Liver (tissue), 3 donors: Measurements from ENCODE around the gene C17orf78.

Experiments
- ATF3 ChIP-seq: IDR thresholded peaks from 2 replicates; pipeline ENCODE4 v1.6.1; 2016; ENCODE audit warnings: antibody characterized with exemption
- CTCF ChIP-seq: fragments of 150-350 bp; IDR thresholded peaks from 2 replicates; pipeline ENCODE4 v1.5.1; 2017; ENCODE audit warnings: improper control_type of control experiment, low read depth, low read length; ENCODE audit not compliant: missing input control
- EGR1 ChIP-seq, 2 donors: IDR thresholded peaks; 2 replicates each; pipeline ENCODE4 v1.6.1; 2016 to 2018; ENCODE audit warnings: antibody characterized with exemption in 2 of 2, low read depth in 2 of 2
- GABPA ChIP-seq, 2 donors: IDR thresholded peaks in 1 of 2; conservative IDR thresholded peaks in 1 of 2; 2 replicates each; pipeline ENCODE4 v1.6.1; 2016; ENCODE audit warnings: antibody characterized with exemption in 2 of 2, mild to moderate bottlenecking in 1 of 2, moderate library complexity in 1 of 2
- HNF4A ChIP-seq, 2 donors: conservative IDR thresholded peaks; 2 replicates each; pipeline ENCODE4 v1.6.1; 2016; ENCODE audit warnings: antibody characterized with exemption in 2 of 2, mild to moderate bottlenecking in 2 of 2
- HNF4G ChIP-seq: IDR thresholded peaks from 2 replicates; pipeline ENCODE4 v1.6.1; 2016; ENCODE audit warnings: antibody characterized with exemption
- JUND ChIP-seq, 2 donors: IDR thresholded peaks; 2 replicates each; pipeline ENCODE4 v1.6.1; 2016; ENCODE audit warnings: antibody characterized with exemption in 2 of 2
- MAX ChIP-seq: IDR thresholded peaks from 2 replicates; pipeline ENCODE4 v1.6.1; 2016; ENCODE audit warnings: antibody characterized with exemption
- RAD21 ChIP-seq, 2 donors: IDR thresholded peaks; 2 replicates each; pipeline ENCODE4 v1.6.1; 2016; ENCODE audit warnings: antibody characterized with exemption in 2 of 2, mild to moderate bottlenecking in 2 of 2
- REST ChIP-seq: IDR thresholded peaks from 2 replicates; pipeline ENCODE4 v1.6.1; 2016; ENCODE audit warnings: antibody characterized with exemption, mild to moderate bottlenecking
- RXRA ChIP-seq, 2 donors: IDR thresholded peaks; 2 replicates each; pipeline ENCODE4 v1.6.1; 2017 to 2018; ENCODE audit warnings: antibody characterized with exemption in 2 of 2, mild to moderate bottlenecking in 1 of 2
- TAF1 ChIP-seq: conservative IDR thresholded peaks from 2 replicates; pipeline ENCODE4 v1.6.1; 2016; ENCODE audit warnings: antibody characterized with exemption, mild to moderate bottlenecking
- YY1 ChIP-seq: IDR thresholded peaks from 2 replicates; pipeline ENCODE4 v1.6.1; 2016; ENCODE audit warnings: antibody characterized with exemption, mild to moderate bottlenecking
- ZBTB33 ChIP-seq: IDR thresholded peaks from 2 replicates; pipeline ENCODE4 v1.6.1; 2016; ENCODE audit warnings: antibody characterized with exemption
- donor health status: healthy.
- donor health status: healthy.

GRCh38 chr17:37386462-37386861 lies 10.7 kb downstream of the C17orf78 start:
- TF ChIP-seq EGR1 (IDR thresholded peaks at IDR 0.05; ENCODE audit: low read depth in 2 of 2), result no peak
- no peak for TF ChIP-seq CTCF
- TF ChIP-seq ATF3, result no peak
- TF ChIP-seq REST, result no peak
- TF ChIP-seq JUND (IDR thresholded peaks at IDR 0.05), result no peak
- no peak for TF ChIP-seq RAD21 (IDR thresholded peaks at IDR 0.05)
- no peak for TF ChIP-seq ZBTB33
- TF ChIP-seq HNF4G, result no peak
- no peak for TF ChIP-seq HNF4A (conservative IDR thresholded peaks at IDR 0.05)
- TF ChIP-seq MAX, result no peak
- no peak for TF ChIP-seq YY1
- TF ChIP-seq RXRA (IDR thresholded peaks at IDR 0.05), result no peak
- no peak for TF ChIP-seq GABPA (IDR thresholded peaks at IDR 0.05 in 1 of 2, conservative IDR thresholded peaks at IDR 0.05 in 1 of 2)
- TF ChIP-seq TAF1, result no peak
